DMS114 treated with DMSO at 0.1 percent for 48 hours (cell line): ENCODE data around the gene CCDC78.
"Not testable (repeated sequence)": the region's sequence is repeated elsewhere in the genome, so short reads cannot be mapped to it uniquely, and the experiment has no call there.

Source experiments
- DNase-seq: peaks from one replicate; lab custom pipeline; 2025; ENCODE audit not compliant: unreplicated experiment; lab: John Stamatoyannopoulos, UW

Gene CCDC78

DNA sequence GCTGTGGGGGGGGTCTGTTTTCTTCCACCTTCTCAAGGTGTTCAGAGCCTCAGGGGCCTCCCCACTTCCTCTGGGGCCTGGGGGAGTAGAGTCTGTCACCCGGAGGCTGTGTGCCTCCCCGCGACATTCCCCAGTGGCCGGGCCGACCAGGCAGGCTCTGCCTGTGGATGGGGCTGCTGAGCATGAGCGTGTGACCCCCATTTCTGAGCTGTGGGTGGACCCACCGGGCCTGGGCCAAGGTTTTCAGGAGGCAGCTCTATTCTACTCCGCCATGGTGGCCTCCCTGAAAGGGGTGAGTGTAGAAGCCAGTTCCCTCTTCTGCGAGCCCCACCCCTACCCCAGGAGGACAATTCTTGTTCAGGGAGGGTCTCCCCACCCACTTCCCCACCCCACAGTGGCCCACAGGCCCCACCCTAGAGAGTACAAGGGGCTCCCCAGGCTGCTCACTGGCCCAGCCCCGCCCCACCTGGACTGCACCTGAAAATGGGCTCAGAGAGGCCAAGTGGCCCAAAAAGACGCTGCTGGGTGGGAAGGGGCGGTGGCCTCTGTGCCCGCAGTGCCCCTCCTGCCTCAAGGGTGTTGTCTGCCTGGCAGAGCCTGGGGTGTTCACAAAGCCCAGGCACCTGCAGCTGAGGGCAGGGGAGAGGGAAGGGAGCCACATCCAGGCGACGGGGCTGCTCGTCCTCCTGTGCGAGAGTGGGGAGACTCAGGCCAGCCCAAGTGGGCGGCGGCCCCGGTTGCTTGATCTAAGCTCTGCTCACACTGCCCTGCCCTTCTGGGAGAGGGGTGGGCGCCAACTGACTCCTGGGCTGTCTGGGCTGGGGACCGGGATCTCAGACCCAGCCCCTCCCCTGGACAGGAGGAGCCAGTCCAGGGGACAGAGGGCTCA lies 35.6 kb upstream of the CCDC78 start:
- DNase-seq = no peak

DNA sequence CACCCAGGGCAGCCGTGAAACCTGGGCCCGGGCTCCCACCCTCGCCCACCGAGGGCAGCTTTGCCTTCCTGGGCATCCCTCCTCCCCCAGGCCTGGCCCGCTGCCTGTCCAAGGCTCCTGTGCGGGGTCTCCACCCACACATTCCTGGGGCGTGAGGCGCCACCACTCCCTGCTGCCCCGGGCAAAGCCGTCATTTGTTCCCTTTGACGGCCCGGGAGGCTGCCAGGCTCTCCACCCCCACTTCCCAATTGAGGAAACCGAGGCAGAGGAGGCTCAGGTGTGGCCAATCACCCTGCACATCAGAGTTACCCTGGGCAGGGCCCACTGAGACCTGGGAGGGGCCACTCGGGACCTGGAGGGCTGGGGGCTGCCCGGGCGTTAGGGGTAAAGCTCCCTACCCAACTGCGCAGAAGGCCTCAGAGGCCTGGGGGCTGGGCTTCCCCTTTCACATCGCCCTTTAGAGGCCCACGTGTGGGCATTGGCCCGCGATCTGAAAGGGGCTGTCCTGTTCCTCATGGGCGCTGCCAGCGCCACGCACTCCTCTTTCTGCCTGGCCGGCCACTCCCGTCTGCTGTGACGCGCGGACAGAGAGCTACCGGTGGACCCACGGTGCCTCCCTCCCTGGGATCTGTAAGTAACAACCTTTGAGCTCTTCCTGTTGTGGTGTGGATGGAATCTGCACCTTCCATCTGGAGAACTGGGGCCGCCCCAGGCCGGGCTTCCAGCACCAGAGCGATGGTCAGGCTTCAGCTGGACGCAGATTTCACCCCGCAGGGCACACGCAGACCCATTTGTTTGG lies 34.5 kb upstream of the CCDC78 start, which contains the start of gene MSLN:
TSS of gene MSLN (plus strand) at position 190 of the 799 bp plus-strand sequence. CDS start 1,947 bp downstream, outside the sequence.
- DNase-seq = no peak

DNA sequence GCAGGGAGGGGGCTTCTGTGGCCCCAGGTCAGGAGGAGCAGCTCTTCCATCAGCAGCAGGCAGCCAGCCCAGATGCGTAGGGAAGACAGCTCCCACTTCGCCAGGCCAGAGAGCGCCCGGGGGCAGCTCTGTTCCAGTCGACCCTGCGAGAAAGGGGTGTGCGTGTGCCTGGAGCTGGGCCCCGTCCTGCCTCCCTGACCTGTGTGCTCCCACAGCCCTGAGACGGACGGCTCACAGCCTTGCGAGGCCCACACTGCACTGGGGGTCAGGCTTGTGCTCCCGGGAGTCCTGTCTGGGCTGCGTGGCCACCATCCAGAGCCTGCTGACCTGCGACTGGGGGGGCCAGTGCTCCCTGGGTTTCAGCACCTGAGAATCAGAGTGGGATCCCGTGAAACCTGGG lies 33.8 kb upstream of the CCDC78 start:
- no peak for DNase-seq

DNA sequence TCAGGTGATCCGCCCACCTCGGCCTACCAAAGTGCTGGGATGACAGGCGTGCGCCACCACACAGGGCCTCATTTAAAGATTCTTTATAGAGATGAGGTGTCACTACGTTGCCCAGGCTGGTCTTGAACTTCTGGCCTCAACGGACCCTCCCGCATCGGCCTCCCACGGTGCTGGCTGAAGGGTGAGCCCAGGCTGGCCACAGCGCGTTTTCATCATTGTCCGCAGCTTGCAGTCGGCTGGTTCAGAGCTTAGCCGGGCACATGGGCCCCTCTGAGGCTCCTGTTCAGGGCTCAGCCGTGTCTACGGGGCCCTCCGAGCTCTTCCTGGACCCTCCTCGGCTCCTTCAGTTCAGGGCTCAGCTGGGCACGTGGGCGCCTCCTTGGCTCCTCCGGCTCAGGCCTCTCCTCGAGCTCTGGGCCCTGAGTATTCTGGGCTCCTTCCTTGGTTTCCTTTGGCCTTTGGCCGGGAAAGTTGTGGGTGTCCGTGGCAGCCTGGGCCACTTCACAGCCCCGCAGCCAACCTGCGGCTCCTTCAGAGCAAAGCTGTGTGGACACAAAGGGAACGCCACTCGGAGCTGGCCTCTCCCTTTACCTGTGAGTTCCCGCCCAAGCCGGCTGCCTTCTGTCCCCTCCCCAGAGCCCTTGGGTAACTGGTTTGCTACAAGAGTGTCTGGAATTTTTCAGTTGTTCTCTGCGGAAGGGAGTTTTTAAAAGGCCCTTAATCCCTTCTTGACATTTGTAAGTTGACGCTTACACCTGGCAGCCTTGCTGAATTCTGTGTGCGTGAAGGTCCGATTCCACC lies 33.1 kb upstream of the CCDC78 start:
- DNase-seq = no peak

DNA sequence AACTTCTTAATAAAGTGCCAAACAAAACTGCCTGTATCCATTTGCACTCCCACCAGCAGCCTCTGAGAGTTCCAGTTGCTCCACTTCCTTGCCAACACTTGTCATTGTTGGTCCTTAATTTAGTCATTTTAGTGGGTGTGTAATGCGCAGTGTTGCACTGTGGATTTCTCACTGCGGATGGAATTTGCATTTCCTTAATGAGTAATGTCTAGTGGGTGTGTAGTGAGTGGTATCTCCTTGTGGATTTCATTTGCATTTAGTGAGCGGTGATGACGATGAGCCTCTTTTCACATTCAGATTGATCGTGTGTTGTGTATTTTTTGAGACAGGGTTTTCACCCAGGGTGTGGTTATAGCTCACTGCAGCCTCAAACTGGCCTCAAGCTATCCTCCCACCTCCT lies 30.2 kb upstream of the CCDC78 start:
- DNase-seq = no peak

DNA sequence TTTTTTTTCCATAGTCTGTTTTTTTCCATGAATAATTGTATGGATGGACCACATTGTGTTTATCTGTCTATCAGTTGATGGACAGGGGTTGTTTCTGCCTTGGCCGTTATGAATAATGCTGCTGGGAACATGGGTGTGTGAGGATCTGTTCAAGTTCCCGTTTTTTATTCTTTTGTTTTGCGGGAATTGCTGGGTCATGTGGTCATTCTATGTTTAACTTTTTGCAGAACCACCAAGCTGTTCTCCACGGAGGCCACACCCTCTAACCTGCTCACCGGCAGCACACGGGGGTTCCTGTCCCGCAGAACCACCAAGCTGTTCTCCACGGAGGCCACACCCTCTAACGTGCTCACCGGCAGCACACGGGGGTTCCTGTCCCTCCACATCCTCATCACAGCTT lies 28.4 kb upstream of the CCDC78 start:
- no peak for DNase-seq

DNA sequence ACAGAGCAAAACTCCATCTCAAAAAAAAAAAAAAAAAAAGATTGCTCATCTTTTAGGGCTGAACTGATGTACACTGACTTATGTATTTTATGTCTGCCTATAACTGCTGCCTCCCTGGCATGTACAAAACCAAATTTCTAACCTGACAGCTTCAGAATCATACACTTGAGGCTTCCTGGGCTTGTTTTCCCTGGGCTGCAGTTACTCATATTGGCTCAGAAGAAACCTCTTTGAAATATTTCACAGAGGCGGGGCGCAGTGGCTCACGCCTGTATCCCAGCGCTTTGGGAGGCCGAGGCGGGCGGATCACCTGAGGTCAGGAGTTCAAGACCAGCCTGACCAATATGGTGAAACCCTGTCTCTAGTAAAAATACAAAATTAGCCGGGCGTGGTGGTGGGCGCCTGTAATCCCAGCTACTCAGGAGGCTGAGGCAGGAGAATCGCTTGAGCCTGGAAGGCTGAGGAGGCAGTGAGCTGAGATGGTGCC lies 27.9 kb upstream of the CCDC78 start:
- not testable (repeated sequence) for DNase-seq

DNA sequence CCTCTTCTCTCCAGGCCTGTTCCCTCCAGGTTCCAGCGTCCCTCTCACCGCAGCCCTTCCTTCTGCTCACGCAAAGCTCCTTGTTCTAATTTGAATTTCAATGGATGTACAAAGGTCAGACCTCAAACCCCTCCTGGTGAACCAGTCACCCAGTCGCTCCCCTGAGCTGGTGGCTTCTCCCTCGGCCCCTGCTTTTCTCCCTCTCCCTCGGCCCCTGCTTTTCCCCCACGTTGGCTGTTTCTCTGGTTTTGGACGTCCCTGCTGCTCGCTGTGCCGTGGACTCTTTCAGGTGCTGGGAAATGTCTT lies 25.7 kb upstream of the CCDC78 start:
- no peak for DNase-seq

DNA sequence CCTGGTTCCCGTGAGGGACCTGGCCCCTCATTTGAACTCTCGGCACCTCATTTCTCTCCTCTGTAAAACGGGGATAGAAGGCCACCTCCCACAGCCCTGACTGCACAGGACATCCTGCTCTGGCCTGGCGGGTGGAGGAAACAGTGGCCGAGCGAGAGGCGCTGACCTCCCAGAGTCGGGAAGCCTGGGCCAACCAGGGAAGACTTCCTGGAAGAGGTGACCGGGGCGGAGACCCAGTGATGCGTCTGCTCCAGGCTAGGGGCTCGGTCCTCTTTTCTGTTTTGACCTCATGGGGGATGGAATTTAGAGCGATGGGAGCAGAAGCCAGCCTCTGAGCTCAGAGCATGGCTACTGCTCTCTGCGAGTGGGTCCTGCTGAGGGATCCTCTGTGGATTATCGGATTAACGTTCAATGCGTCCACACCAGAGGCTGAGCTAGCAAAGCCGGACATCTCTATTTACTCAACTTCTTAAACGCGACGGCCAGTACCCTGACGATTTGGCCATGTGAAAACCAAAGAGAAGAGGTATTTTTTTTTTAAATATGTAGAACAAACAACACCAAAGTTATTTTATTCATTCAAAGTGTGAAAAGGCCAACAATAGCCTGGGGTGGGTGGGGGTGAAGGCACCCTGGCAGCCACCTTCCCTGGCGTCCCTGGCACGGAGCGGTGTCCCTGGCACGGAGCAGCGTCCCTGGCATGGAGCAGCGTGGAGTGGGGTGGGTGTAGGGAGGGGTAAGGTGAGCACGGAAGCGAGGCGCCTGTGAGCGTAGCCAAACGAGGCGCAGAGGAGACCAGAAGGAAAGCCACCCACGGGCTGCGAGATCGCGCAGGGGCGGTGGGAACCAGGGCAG lies 25.1 kb upstream of the CCDC78 start:
- DNase-seq = no peak

DNA sequence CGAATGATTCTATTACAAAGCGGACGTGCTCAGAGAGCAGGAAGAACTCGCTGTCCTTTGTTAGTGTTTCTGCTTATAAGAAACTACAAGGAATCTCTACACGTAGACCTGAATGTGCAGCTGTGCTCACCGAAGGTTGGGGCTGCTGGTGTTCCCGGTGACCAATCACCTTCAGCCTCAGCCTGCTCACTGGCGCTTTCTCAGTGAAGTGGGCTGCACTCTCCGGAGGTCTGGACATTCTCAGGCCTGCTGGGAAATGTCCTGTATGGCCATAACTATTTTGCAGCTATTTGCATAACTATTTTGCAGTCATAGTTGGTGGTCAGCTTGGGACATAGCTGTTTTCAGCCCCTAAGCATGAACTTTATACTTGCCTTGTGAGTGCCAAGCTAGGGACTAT lies 24.2 kb upstream of the CCDC78 start:
- no peak for DNase-seq

DNA sequence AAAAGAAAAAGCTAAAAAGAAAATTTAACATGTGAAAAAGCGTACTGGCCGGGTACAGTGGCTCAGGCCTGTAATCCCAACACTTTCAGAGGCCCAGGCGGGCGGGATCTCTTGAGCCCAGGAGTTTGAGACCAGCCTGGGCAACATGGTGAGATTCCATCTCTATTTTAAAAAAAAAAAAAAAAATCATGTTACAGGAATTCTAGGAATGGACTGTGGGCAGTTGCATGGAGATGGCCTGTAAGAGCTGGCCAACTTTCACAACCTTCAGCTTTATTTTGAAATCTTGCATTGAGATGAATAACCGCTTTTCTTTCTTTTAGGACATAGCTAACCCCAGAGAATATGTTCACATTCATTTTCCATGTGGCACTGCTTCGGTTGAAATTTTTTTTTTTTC lies 22.8 kb upstream of the CCDC78 start:
- DNase-seq = no peak

DNA sequence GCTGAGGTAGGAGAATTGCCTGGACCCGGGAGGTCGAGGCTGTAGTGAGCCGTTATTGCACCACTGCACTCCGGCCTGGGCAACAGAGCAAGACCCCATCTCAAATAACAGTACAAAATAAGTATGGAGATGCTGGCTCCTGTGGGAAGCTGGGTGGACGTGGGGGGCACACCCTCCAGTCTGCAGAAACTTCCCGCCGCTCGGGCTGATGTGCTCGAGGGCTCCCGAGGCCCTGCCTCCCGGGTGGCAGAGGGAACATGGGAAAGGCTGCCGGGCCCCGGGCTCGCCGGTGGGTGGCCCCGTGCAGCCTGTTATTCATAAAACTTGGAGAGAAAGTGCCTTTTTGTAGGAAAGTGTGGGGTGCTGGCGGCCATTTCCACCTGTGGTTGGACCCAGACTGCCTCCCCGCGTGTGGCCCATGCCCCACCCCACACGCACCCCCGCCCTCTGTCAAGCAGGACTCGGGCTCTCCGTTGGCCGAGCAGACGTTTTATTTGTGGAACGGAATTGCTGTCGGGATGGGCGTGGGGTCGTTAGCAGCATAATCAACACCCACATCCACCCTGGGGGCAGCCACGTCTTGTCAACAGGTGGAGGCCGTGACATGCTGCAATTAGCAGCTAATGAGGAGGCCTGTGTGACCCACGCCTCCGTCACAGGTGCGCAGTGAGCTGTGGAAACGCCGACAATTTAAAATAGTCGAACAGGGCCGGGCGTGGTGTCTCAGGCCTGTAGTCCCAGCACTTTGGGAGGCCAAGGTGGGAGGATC lies 21.9 kb upstream of the CCDC78 start:
- DNase-seq = no peak

DNA sequence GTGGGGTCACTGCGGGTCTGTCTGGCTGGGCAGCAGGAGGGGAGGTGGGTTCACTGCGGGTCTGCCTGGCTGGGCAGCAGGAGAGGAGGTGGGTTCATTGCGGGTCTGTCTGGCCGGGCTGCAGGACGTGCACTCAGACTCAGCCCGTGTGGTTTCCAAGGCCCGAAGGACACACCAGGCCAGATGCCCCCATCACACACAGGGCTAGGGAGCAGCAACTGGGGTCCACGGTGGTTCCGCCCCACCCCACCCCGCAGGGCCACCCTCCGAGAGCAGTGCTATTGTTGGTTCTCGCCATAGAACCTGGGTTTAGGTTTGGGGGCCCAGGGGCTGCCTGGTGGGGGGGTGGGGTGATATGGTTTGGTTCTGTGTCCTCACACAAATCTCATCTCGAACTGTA lies 20.4 kb upstream of the CCDC78 start:
- DNase-seq = no peak

DNA sequence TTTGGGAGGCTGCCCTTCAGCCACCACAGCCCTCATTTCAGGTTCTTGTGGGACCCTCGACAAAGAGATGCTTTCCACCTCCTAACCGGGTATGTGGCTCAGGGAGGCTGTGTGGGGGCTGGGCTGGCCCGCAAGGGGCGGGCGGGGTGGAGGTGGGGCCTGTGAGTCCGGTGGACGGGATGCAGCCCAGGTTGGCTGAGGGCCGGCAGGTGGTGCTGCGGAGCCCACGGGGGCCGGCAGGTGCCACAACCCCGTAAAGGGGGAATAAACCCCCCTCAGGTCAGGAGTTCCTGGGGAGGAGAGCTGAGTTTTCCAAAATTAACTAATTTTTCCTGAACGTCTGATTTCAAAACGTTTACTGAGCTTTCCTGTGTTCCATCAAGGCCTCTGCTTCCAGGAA lies 19.5 kb upstream of the CCDC78 start:
- no peak for DNase-seq

DNA sequence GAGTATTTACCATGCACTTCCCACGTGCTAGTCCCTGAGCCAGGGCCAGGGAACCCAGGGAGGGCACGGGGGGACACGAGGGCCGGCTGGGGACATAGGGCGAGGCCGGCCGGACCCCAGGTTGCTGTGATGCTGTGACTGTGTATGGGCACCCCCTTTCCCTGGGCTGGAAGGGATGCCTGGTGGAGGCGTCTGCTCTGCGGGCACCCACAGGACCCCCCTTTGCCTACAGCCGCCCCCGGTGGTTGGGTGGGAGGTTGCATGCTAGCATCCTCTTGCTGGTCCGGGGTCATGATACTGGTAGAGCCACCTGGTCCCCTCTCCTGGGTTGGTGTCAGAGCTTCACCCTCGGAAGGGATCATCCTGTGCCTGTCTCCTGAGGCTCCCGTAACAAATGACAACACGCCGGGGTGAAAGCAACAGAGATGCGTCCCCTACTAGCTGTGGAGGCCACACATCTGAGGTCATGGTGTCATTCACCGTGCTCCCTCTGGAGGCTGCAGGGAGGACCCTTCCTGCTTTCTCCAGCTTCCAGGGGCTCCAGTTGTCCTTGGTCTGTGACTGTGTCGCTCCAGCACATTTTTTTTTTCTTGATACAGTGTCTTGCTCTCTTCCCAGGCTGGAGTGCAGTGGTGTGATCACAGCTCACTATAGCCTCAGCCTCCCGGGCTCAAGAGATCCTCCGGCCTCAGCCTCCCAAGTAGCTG lies 17.7 kb upstream of the CCDC78 start:
- no peak for DNase-seq

DNA sequence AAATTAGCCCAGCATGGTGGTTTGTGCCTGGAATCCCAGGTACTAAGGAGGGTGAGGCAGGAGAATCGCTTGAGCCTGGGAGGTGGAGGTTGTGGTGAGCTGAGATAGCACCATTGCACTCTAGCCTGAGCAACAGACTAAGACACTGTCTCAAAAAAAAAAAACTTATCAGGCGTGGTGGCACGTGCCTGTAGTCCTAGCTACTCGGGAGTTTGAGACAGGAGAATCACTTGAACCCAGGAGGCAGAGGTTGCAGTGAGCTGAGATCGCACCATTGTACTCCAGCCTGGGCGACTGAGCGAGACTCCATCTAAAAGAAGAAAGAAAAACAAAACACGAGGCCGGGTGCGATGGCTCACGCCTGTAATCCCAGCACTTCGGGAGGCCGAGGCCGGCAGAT lies 16.7 kb upstream of the CCDC78 start:
- not testable (repeated sequence) for DNase-seq

DNA sequence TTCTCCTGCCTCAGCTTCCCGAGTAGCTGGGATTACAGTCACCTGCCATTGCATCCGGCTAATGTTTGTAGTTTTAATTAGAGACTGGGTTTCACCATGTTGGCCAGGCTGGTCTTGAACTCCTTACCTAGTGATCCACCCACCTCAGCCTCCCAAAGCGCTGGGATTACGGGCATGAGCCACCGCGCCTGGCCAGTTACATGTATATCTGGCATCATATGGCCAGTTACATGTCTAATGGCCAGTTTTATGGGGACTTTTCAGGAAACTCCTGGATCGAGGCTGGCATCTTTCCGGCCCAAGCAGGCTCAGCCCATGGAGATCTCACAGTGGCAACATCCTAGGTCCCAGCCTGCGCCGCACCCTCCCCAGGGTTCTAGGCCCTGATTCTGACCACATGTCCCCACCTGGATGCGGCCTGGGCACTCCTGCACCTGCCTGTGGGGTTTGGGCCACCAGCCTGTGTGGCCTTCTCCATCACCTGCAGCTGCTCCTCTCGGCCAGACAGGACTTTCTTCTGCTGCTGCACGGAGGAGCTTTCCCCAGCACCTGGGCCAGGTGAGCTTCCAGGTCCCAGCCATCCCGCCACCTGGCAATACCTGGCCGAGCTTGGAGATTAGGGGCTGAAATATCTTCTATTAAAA lies 15.9 kb upstream of the CCDC78 start:
- DNase-seq = no peak

DNA sequence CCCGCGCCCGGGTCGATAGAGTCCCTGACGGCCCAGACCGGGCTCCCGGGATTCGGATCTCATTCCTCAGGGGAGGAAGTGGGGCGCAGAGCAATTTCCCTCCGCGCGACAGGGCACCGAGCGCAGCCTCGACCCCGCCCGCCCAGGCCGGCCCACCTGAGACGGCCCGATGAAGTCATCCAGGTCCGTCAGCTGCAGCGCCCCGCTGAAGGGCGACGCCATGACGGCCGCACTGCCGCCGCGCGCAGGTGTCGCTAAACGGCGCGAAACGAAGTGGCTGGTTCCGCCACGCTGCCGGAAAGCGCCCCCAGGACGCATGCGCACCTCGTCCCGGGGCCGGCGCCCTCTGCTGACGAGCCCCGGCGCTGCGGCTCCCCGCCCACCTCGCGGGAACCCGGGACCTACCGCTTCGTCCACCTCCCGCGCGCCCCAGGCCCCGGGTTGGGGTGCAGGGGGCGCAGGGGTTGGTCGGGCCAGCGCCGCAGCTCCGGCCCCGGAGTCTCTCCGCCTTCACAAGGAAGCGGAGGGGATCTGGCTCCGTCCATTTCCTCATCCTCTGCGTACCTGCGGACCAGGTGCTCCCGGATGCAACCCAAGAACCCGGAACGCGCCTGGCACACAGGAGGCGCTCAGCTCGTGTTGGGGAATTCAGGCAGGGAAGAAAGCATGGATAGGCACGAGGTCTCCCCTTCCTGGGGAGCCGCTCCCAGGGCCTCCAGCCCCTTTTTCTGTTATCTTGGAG lies 14.7 kb upstream of the CCDC78 start, which contains the start of gene CIAO3:
TSS of gene CIAO3 (minus strand) at position 234 of the 742 bp plus-strand sequence. CDS start at position 222, 12 bp downstream.
- DNase-seq = peak; percentile 42
